RKO (cell line): ENCODE measurements around the gene KCTD8.
"Not testable (repeated sequence)": the region's sequence is repeated elsewhere in the genome, so short reads cannot be mapped to it uniquely, and the experiment has no call there.

Source experiments
- DNase-seq: peaks from one replicate; pipeline ENCODE4 v3.0.0-alpha.2; 2016; ENCODE audit warnings: low spot score

Gene KCTD8

DNA sequence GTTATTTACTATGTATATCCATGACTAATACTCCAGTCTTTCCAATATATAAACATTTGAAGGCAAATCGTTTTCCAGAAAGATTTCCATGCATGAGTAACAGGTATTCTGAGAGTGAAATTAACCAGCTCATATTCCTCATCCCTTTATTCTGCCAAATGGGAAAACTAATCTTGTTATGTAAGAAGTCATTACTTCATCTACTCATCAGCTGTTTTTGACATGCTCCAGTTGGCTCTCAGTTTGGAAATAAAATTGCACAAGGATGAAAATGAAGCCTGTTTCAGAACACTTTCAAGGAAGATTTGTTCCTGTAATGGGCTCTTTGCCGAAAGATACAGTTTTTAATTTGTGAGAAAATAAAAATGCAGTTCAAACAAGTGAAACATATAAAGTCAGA lies 121.9 kb downstream of the KCTD8 start:
- DNase-seq, result no peak

DNA sequence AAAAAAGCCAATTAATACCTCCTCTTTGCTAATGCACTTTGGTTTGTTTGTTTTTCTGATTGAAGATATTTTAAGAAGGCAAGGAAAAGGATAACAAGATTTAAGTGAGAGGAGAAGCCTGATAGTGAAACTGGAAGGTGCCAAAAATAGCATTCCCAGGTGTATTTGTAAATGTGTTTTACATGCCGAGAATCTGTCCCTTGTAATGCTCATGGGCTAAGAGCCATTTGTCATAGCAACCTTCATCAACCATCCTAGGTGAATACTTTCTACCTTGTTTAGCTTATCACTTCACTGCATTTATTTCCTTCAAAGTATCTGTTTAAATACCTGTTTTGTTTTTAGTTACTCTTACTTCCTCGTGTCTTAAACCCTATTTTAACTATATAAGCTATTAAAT lies 127.8 kb downstream of the KCTD8 start:
- no peak for DNase-seq

DNA sequence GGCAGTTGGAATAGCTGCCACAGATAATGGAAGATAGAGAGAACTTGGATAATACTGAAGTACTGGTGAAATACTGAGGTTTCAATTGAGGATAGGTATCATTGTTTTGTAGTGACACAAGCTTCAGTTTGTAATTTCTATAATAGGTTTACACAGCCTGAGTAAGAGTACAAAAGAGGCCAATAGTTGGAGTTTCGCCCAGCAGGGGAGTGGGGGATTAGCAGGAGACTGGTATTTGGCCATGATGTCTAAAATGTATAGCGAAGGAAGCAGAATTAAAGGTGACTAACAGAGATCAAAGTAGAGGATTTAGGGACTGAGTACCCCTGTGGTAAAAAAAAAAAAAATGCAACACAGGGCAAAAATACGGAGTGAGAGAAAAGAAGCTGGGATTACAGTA lies 129.5 kb downstream of the KCTD8 start:
- DNase-seq, result no peak

DNA sequence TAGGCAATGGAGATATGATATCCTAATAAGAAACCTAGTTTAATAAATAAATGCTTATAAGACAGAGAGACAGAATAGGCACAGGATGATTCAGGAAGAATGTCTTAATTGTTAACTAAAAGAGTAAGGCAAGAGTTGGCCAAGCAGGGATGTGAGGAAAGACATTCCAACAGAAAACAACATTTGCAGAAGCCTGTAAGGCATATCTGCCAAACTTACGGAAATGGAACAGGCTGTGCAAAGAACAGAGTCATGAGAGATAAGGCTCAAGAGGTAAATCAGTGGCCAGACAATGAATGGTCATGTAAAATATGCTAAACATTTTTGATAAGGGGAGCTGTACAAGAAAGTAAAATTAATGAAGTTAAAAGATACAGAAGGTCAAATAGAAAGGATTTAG lies 134.9 kb downstream of the KCTD8 start:
- DNase-seq, result no peak

DNA sequence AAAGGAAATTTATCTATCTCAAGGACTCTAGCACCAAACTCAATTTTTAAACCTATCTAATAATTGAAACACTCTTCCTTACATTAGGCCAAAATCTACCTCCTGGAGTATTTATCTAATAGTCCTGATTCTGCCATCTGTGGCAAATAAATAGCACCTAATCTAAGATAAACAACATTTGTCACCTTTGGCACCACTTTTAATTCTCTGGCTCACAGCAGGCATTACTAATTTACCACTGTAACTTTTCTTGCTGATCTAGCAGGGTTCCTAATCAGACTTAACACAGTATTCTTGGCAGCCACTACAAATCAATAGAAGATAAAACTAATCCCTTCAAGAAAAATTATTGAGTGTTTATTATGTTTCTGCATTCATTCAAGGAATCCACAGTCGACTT lies 161.1 kb downstream of the KCTD8 start:
- no peak for DNase-seq

DNA sequence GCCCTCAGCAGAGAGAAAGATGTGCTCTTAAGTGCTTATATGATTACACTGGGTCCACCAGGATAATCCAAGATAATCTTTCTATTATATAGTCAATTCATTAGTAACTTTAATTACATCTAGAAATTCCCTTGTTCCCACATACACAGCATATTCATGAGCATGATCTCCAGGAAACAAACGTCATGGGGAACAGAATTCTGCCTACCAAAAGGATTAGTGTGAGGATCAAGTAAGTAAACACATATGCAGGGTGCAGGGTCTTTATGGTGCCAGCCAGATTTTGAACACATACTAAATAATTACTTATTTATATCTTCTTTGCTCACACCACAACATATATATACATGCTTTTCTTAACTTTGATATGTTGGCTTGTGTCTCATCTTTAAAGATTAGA lies 169.1 kb downstream of the KCTD8 start:
- no peak for DNase-seq

DNA sequence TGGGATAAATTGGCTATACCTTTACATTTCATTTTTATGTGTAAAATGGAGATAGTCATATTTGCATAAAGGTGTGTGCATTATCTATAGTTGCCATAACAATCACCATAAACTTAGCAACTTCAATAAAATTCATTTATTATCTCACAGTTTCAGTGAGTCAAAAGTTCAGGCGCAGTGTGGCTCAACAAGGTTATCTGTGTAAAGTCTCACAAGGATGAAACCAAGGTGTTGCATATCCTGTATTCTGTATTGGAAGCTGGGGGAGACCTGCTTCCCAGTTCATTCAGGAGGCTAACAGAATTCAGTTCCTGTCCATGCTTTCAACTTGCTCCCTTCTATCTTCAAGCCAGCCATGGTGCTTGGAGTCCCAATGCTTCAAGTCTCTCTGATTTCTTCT lies 169.5 kb downstream of the KCTD8 start:
- no peak for DNase-seq

DNA sequence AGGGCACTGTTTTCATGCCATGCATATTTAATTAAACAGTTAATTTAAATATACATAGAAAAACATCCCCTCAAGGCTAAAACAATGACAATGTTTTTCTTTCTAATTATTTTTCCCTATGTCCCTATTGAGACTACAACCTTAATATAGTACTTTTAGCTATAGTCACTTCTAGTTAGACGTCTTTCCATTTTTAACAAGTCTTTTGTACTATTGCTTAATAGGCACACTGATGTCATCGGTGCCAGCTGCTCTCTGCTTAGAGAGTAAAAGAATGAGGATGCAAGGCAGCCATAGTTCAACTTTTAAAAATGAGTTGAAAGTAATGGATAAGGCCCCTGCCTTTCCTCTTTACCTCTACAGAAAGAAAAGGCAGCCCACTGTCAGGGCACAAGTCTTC lies 191.1 kb downstream of the KCTD8 start:
- no peak for DNase-seq

DNA sequence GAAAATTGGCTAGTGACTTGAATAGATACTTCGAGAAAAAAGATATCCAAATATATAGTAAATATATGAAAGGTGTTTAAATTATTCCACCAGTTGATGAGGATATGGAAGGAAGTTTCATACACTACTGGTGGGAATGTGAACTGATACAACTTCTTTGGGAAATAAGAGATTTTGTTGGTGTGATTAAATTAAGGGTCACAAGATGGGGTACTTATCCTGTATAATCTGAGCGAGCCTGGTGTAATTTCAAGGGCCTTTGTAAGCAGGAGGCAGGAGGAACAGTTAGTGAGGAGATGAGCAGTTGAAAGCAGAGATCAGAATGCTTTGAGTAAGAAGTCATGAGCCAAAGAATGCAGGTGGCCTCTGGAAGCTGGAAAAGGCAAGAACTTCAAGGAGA lies 192.2 kb downstream of the KCTD8 start:
- DNase-seq, result peak; percentile 42

DNA sequence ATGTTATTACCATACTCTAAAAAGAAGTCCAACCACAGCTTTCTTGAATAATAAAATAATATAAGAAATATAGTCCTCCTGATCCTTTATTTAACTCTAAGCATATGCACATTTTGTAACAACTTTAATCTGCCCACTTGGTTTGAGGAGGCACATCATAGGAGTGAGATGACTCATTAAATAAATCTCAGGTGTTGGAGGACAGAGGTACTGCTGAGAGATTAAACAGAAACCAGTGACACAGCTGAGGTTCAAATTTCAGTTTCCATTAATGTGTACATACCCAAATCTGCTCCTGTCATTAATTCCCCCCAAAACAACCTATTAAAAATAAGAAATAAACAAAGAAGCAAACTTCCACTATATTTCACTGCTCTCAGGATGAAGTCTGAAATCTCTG lies 211.0 kb downstream of the KCTD8 start:
- DNase-seq, result no peak

DNA sequence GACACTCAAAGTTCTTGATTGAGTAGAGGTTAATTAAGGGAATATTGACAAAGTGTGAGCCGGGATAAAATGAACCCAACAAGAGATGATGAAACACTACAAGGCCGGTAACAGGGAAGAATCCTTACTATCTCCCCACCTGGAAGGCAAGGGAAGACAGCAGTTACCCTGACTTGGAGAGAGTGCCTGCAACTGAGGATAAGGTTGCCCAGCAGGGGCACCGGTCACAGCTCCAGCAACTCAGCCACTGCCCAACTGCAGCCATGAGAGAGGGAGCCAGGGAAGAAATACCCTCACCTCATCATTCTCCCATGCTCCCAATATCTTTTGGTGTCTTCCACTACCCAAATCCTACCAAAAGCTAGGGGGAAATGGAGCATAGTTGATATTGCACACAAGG lies 212.7 kb downstream of the KCTD8 start:
- DNase-seq, result no peak

DNA sequence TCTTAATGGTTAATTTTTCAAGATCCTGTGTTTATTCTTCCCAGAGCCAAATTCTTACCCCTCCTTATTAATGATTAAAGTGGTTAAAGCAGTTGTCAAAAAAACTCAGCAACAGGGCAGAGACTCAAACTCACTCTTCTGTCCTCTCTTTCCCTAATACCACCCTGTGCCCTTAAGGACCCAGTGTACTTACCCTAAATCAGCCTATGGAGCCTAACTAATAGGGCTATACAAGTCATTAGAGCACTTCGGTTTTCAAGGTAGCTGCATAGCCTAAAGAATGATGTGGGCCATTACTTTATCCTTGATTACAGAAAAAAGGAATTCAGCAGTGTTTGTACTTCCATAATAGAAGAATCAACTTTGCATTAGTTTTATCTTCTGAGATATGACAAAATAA lies 216.3 kb downstream of the KCTD8 start:
- no peak for DNase-seq

DNA sequence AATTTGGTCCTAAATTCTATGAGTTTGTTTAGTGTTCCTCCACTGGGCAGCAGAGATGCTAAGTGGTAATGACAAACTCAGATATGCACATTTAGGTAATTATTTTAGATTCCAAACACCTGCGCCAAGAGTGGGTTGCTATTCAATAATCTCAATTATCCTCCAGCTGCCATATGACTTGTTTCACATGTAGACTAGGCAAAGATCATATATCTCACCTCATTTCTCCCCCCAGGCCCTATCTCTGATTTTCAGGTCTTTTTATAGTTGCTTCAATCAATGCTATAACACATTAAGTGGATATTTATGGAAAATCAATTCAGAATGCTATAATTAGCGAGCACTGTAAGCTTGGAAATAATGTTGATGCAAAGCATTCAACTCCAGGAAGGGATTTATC lies 217.6 kb downstream of the KCTD8 start:
- no peak for DNase-seq

DNA sequence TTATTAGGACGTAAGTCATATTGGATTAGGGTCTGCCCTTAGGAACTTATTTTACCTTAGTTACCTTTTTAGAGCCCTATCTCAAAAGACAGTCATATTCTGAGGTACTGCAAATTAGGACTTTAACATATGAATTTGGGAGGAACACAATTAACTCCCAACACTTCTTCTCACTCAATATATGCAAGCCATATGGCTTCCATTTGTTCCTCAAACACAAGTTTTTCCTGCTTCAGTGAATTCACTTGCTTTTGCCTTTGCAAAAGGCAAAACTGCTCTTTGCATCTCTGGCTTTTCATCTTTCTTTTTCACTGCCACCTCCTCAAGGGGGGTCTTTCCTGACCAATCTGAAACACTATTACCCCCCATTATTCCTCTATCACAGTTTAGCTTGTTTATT lies 220.3 kb downstream of the KCTD8 start:
- DNase-seq, result no peak

DNA sequence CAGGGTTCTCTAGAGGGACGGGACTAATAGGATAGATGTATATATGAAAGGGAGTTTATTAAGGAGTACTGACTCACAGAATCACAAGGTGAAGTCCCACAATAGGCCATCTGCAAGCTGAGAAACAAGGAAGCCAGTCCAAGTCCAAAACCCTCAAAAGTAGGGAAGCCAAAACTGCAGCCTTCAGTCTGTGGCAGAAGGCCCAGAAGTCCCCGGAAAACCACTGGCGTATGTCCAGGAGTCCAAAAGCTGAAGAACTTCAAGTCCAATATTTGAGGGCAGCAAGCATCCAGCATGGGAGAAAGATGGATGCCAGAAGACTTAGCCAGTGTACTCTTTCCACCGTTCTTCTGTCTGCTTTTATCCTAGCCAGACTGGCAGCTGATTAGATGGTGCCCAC lies 227.2 kb downstream of the KCTD8 start:
- no peak for DNase-seq

DNA sequence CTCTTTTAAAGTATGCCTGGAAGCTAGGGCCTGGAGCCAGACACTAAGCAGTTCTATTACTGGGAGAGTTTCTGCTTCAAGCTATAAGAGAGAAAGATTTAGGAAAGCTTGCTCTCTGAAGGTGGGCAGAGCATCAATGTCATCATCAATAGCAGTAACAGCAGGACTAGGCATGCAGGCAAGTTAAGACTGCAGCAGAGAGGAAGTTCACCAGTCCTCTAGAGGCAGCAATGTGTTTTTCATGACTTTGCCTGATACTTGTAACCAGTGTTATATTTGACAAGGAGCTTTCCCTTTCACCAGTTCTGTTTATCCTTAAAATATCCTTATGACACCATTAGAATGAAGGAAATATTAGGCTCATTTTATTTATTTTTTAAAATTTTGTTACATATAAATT lies 237.9 kb downstream of the KCTD8 start:
- DNase-seq, result peak; percentile 24

DNA sequence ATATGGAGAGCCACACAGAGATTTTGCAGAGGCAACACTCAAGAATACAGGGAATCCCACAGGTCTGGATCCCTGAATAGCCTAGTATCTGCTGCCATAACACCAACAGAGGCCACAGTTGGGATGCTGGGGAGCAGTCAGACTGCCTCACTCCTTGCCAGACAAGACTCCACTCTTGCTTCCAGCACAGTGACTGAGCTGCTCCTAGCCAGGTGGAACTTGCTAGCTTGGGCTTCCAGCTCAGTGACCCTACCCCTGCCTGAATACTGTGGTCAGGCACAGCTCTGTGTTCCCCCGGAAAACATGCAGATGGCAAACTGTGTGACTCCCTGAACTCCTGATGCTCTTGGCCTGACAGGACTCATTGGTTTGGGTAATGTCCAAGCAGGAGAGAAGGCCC lies 251.8 kb downstream of the KCTD8 start:
- no peak for DNase-seq

DNA sequence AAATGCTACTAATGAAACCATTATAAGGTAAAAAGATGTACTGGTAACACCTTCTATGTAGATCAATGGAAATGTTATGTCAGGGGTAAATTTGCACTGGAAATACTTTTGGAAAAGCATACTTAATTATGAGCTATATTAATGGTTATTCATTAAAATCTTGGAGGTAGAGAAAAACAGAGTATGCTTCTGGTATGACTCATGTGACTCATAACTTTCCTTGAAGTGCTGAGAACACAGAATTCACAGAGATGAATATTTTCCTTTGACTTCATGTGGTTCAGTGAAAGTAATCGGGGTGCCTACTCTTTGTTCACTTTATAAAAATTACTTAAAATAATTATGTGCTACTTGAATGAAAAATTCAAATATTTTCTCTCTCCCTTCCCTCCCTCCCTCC lies 254.2 kb downstream of the KCTD8 start:
- peak; percentile 11 for DNase-seq

DNA sequence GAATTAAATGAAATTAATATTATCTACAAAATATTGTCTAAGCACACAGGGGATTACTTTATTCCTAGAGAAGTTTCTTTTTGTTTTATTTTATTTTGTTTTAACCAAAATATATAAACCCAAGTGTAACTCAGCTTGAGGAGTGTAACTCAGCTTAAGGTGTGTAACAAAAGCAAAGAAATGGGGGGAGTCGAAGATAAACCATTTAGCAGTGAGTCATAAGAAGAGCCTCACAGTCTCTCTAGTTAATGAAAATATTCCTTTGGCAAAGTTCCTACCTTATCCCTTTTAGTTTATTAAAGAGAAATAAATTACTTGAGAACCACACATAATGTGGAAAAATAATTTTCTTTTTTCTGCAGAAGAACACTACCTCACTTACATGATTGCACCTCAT lies 261.8 kb downstream of the KCTD8 start:
- no peak for DNase-seq

DNA sequence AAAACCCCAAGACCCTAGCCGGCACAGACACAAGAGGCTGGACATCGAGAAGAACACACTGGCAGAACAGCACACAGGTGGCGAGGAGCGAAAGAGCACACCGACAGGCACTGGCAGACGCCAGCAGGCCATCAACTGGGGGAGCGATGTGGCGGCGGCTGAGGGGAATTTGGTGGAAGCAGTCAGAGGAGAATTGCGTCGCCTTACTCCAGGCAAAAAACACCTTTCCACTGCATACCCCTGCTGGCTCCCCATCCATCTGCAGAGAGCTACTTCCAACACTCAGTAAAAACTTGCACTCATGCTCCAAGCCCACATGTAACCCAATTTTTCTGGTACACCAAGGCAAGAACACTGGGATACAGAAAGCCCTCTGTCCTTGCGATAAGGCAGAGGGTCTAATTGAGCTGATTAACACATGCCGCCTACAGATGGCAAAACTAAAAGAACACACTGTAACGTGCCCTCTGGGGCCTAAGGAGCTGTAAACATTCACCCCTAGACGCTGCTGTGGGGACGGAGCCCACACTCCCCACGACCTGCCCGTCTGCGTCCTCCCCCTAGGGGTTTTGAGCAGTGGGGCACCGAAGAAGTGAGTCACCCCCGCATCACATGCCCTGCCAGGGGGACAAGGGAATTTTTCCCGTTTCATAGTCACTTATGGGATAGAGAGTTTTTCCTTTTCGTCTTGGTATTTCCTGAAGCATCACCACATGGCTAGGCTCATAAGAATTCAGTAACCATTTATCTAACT lies 262.3 kb downstream of the KCTD8 start:
- DNase-seq, result peak; percentile 19

DNA sequence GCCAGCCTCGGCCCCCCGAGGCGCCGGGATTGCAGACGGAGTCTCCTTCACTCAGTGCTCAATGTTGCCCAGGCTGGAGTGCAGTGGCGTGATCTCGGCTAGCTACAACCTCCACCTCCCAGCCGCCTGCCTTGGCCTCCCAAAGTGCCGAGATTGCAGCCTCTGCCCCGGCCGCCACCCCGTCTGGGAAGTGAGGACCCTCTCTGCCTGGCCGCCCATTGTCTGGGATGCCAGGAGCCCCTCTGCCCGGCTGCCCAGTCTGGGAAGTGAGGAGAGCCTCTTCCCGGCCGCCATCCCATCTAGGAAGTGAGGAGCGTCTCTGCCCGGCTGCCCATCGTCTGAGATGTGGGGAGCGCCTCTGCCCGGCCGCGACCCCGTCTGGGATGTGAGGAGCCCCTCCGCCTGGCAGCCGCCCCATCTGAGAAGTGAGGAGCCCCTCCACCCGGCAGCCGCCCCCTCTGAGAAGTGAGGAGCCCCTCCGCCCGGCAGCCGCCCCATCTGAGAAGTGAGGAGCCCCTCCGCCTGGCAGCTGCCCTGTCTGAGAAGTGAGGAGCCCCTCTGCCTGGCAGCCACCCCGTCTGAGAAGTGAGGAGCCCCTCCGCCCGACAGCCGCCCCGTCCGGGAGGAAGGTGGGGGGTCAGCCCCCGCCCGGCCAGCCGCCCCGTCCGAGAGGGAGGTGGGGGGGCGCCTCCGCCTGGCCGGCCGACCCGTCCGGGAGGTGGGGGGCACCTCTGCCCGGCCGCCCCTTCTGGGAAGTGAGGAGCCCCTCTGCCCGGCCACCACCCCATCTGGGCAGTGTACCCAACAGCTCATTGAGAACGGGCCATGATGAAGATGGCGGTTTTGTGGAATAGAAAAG lies 266.9 kb downstream of the KCTD8 start:
- DNase-seq, result not testable (repeated sequence)

DNA sequence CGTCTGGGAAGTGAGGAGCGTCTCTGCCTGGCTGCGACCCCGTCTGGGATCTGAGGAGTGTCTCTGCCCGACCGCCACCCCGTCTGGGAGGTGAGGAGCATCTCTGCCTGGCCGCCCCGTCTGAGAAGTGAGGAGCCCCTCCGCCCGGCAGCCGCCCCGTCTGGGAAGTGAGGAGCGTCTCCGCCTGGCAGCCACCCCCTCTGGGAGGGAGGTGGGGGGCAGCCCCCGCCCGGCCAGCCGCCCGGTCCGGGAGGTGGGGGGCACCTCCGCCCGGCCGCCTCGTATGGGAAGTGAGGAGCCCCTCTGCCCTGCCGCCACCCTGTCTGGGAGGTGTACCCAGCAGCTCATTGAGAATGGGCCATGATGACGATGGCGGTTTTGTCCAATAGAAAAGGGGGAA lies 280.8 kb downstream of the KCTD8 start:
- not testable (repeated sequence) for DNase-seq

DNA sequence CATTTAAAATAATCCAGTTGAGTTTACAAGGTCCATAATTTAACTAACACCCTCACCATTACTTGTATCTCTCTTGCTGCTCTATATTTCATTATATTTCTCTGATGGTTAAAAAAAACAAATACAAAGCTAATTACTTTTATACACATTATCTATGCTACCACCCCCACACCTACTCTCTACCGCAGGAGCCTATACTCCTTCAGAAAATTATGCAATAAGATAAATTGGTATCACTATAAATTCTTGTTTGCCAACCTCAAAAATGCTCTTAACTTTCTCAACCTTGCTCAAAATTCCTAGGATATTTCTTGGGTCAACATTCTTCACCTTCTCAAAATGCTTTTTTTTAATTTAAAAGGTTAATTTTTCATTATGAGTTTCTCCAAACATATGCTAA lies 282.7 kb downstream of the KCTD8 start:
- no peak for DNase-seq
